K562 (cell line): ENCODE measurements around the gene KRT33B.

Source experiments
- CTCF ChIP-seq, 3 experiments: IDR thresholded peaks in 2 of 3; conservative IDR thresholded peaks in 1 of 3; 2 replicates each; pipeline ENCODE4 v1.5.1; 2011 to 2012; ENCODE audit warnings: low read length in 3 of 3, mild to moderate bottlenecking in 3 of 3, control low read depth in 2 of 3, improper control_type of control experiment in 1 of 3, inconsistent platforms in 1 of 3, low read depth in 1 of 3, mixed read lengths in 1 of 3, moderate library complexity in 1 of 3; ENCODE audit not compliant: insufficient read depth in 2 of 3
- GABPB1 ChIP-seq: sonication (generic); formaldehyde crosslinking; IDR thresholded peaks from 2 replicates; pipeline ENCODE4 v1.8.0; 2022; ENCODE audit warnings: mild to moderate bottlenecking, missing genetic modification reagents
- MYC ChIP-seq, 2 experiments: fragments of 250-450 bp in 1 of 2; sonication (Bioruptor Pico) in 1 of 2; IDR thresholded peaks; 2 replicates each; pipeline versions ENCODE4 v1.5.1 to v1.6.1; 2012 to 2021; ENCODE audit warnings: low read depth in 2 of 2, borderline replicate concordance in 1 of 2, improper control_type of control experiment in 1 of 2, low read length in 1 of 2, mild to moderate bottlenecking in 1 of 2, moderate library complexity in 1 of 2
- NFE2L1 ChIP-seq: fragments of 450-650 bp; IDR thresholded peaks from 2 replicates; pipeline ENCODE4 v1.6.1; 2016; ENCODE audit warnings: missing genetic modification characterization, low read depth, mild to moderate bottlenecking, missing compliant biosample characterization, moderate library complexity, borderline replicate concordance
- NRF1 ChIP-seq, 2 experiments: fragments of 450-650 bp; IDR thresholded peaks in 1 of 2; conservative IDR thresholded peaks in 1 of 2; 2 replicates each; pipeline ENCODE4 v1.6.1; 2014; ENCODE audit warnings: mild to moderate bottlenecking in 2 of 2
- POLR2AphosphoS2 ChIP-seq: IDR thresholded peaks from 2 replicates; pipeline ENCODE4 v1.6.1; 2012; ENCODE audit warnings: low read length, improper control_type of control experiment
- PURB ChIP-seq: sonication (generic); formaldehyde crosslinking; IDR thresholded peaks from 2 replicates; pipeline ENCODE4 v1.9.0; 2021; ENCODE audit warnings: low read depth, mild to moderate bottlenecking, missing genetic modification reagents
- RB1 ChIP-seq: fragments of 450-650 bp; IDR thresholded peaks from 2 replicates; pipeline ENCODE4 v1.6.1; 2017; ENCODE audit warnings: low read depth, mild to moderate bottlenecking
- TF ChIP-seq, protein P1 (sequence below): sonication (generic); formaldehyde crosslinking; IDR thresholded peaks from 2 replicates; pipeline ENCODE4 v1.8.0; 2022; ENCODE audit warnings: mild to moderate bottlenecking, missing genetic modification reagents
- TF ChIP-seq, protein P2 (sequence below): sonication (generic); formaldehyde crosslinking; IDR thresholded peaks from 2 replicates; pipeline ENCODE4 v1.9.0; 2022; ENCODE audit warnings: mild to moderate bottlenecking, missing genetic modification reagents

DNA sequence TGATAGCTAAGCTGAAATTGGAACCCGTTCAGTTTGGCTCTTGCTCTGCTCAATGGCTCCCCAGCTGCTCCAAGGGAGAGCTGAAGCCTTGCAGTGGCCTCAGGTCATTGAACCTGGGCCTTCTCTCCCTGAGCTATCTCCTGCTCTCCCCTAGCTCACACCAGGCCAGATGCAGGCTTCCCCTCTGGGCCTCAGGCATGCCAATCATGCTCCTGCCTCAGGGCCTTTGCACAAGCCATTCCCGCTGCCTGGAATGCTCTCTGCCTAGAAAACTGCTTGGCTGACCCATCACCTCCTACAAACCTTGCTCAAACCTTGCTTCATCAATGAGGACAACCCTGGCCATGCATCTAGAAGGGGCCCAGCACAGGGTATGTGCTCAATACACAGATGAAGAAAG is 37.4 kb downstream of the KRT33B start:
- TF ChIP-seq CTCF (IDR thresholded peaks at IDR 0.05 in 2 of 3, conservative IDR thresholded peaks at IDR 0.05 in 1 of 3; ENCODE audit: insufficient read depth in 2 of 3, low read depth in 1 of 3, low read length in 3 of 3) = no peak
- TF ChIP-seq, protein P1, sequence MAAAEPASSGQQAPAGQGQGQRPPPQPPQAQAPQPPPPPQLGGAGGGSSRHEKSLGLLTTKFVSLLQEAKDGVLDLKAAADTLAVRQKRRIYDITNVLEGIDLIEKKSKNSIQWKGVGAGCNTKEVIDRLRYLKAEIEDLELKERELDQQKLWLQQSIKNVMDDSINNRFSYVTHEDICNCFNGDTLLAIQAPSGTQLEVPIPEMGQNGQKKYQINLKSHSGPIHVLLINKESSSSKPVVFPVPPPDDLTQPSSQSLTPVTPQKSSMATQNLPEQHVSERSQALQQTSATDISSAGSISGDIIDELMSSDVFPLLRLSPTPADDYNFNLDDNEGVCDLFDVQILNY (CRISPR knock-in tag) = no peak
- no peak for TF ChIP-seq POLR2AphosphoS2
- no peak for TF ChIP-seq PURB (CRISPR knock-in tag)
- no peak for TF ChIP-seq MYC (IDR thresholded peaks at IDR 0.05; ENCODE audit: low read depth, low read length)
- no peak for TF ChIP-seq MYC (CRISPR knock-in tag; IDR thresholded peaks at IDR 0.05; ENCODE audit: borderline replicate concordance, low read depth)
- TF ChIP-seq RB1 = no peak
- TF ChIP-seq GABPB1 (CRISPR knock-in tag) = no peak
- TF ChIP-seq, protein P2, sequence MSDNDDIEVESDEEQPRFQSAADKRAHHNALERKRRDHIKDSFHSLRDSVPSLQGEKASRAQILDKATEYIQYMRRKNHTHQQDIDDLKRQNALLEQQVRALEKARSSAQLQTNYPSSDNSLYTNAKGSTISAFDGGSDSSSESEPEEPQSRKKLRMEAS (CRISPR knock-in tag) = no peak
- no peak for TF ChIP-seq NFE2L1 (tag)
- no peak for TF ChIP-seq NRF1 (conservative IDR thresholded peaks at IDR 0.05 in 1 of 2, IDR thresholded peaks at IDR 0.05 in 1 of 2)
